BJ (cell line): ENCODE results near the gene FANK1. TPM values are rescaled to one million over a fixed set of nuclear protein-coding genes. Genes with fewer than 3 reads are reported as not detected.

Source experiments
- CTCF ChIA-PET: fragments of 350-600 bp; formaldehyde crosslinking; extraction: SDS; loops from one replicate; lab custom pipeline; 2021; ENCODE audit warnings: antibody characterized with exemption, inconsistent platforms; lab: Yijun Ruan, JAX
- POLR2A ChIA-PET: fragments of 300-600 bp; sonication (Branson Sonifier 250); formaldehyde crosslinking; extraction: SDS; loops from one replicate; lab custom pipeline; 2021; ENCODE audit warnings: antibody characterized with exemption; lab: Charles Lee
- DNase-seq: peaks from one replicate; pipeline ENCODE4 v3.0.0-alpha.2; 2011; ENCODE audit warnings: low read depth
- H3K27me3 ChIP-seq: 2 replicates; pipeline ENCODE4 v1.6.0; 2011; ENCODE audit warnings: low read length; ENCODE audit not compliant: control insufficient read depth, insufficient read depth
- H3K36me3 ChIP-seq: 2 replicates; pipeline ENCODE4 v1.5.1; 2011; ENCODE audit warnings: low read length; ENCODE audit not compliant: control insufficient read depth, insufficient read depth
- H3K4me3 ChIP-seq: 2 replicates; pipeline ENCODE4 v1.5.1; 2011; ENCODE audit warnings: low read depth, mild to moderate bottlenecking, control low read depth, low read length
- polyA plus RNA-seq: library from polyadenylated mRNA; depleted of rRNA; stranded (reverse); fragments of >200 nt; gene quantifications from 2 replicates; pipeline ENCODE4 v1.2.3, GENCODE V29; 2011
- TF ChIP-seq, protein P1 (sequence below): IDR thresholded peaks from 2 replicates; pipeline ENCODE4 v1.5.1; 2011; ENCODE audit warnings: low read depth, mild to moderate bottlenecking, control low read depth, inconsistent platforms, low read length, moderate library complexity; ENCODE audit not compliant: insufficient read depth

FANK1 gene
- polyA plus RNA-seq, 1 experiment = 1.8 TPM

DNA sequence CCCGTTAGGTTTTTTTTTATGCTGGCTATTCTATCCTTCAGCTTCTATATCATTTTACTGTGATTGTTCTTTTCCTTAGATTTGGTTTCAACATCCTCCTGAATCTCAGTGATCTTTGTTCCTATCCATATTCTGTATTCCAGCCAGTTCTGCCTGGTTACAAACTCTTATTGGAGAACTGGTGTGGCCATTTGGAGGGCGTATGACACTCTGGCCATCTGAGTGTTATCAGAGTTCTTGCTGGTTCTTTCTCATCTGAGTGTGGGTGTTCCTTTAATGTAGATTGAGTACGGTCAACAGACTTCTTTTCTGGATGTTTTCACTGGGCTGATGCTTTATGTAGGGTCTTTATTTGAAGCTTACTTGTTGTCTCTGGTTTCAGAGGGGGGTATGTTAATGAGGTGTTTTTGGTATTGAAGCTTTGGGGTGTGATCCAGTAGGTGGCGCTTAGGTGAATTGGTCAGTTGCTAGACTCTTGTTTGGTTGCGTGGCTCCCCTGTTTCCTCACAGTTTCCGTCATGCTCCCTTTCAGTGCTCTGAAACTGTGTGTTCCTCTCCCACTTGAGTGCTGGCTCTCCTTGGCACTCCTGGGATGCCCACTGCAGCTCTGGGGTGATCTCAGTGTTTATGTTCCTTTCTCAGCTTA, 80.7 kb downstream of the FANK1 start:
- DNase-seq = no peak
- no peak overlapping the region for H3K4me3 ChIP-seq
- CTCF ChIA-PET = interaction anchor here (0.6 to 1.8 kb wide), 4 partner anchors 33 to 527 kb away, joined by 3 to 8 read pairs (median 4); no protein-coding TSS in a partner anchor
- TF ChIP-seq, protein P1, sequence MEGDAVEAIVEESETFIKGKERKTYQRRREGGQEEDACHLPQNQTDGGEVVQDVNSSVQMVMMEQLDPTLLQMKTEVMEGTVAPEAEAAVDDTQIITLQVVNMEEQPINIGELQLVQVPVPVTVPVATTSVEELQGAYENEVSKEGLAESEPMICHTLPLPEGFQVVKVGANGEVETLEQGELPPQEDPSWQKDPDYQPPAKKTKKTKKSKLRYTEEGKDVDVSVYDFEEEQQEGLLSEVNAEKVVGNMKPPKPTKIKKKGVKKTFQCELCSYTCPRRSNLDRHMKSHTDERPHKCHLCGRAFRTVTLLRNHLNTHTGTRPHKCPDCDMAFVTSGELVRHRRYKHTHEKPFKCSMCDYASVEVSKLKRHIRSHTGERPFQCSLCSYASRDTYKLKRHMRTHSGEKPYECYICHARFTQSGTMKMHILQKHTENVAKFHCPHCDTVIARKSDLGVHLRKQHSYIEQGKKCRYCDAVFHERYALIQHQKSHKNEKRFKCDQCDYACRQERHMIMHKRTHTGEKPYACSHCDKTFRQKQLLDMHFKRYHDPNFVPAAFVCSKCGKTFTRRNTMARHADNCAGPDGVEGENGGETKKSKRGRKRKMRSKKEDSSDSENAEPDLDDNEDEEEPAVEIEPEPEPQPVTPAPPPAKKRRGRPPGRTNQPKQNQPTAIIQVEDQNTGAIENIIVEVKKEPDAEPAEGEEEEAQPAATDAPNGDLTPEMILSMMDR = 0 out of 2 replicates have a peak, but pooled peaks have one; percentile 7
- no peaks in the 10 kb centered on the region for H3K27me3 ChIP-seq
- POLR2A ChIA-PET = no interaction called here
- H3K36me3 ChIP-seq = no peaks in the 10 kb centered on the region

DNA sequence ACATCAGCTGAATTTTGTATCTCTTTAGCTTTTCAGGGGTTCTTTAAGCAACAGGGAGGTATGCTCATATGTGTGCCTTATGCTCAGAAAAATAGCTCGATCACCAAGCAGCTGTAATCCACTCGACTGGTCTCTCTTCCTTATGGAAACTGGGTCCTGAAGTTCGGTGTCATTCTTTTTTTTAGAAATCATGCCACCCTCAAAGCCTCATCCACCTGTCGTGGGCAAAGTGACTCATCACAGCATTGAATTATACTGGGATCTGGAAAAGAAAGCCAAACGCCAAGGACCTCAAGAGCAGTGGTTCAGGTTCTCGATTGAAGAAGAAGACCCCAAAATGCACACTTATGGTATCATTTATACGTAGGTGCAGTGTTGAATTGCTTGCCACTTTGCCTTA, 83.6 kb downstream of the FANK1 start:
- DNase-seq = no peak

DNA sequence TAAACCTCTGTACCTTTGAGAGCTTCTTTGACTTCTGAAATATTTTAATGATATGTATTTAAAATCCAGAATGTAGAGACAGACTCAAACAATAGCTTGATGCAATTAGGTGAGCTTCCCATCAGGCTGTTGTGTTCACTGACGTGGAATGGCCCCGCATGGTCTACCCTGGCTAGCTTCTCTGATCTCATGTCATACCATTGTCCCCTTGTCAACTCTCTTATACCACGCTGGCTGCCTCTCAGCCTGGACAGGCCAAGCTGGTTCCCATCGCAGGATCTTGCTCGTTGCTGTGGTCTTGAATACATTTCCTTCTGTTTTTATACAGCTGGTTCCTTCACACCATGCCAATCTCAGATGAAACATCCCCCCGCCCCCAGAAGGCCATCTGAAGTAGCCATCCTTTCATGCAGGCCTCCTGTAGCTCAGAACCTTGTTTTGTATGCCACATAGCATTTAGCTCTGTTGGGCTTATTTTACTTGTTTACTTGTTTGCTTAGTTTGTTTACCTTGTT, 84.2 kb downstream of the FANK1 start:
- CTCF ChIA-PET = interaction anchor here (0.9 to 6.7 kb wide), 7 partner anchors 10 to 532 kb away, joined by 3 to 79 read pairs (median 3); partner anchors contain the start of gene ADAM12
- no peak overlapping the region for H3K4me3 ChIP-seq
- DNase-seq = no peak
- POLR2A ChIA-PET = no interaction called here
- TF ChIP-seq, protein P1 = no peak
- no peaks in the 10 kb centered on the region for H3K27me3 ChIP-seq
- no peaks in the 10 kb centered on the region for H3K36me3 ChIP-seq

More for the DNA sequence above, 83.6 kb downstream of the FANK1 start:
- Histone ChIP-seq H3K36me3 (no peaks in the 10 kb centered on the region), H3K27me3 (no peaks in the 10 kb centered on the region), H3K4me3 (no peak overlapping the region)
- CTCF ChIA-PET = interaction anchor here (0.9 to 6.7 kb wide), 5 partner anchors 10 to 522 kb away, joined by 3 to 79 read pairs (median 3); no protein-coding TSS in a partner anchor
- TF ChIP-seq, protein P1 = no peak
- POLR2A ChIA-PET = no interaction called here

DNA sequence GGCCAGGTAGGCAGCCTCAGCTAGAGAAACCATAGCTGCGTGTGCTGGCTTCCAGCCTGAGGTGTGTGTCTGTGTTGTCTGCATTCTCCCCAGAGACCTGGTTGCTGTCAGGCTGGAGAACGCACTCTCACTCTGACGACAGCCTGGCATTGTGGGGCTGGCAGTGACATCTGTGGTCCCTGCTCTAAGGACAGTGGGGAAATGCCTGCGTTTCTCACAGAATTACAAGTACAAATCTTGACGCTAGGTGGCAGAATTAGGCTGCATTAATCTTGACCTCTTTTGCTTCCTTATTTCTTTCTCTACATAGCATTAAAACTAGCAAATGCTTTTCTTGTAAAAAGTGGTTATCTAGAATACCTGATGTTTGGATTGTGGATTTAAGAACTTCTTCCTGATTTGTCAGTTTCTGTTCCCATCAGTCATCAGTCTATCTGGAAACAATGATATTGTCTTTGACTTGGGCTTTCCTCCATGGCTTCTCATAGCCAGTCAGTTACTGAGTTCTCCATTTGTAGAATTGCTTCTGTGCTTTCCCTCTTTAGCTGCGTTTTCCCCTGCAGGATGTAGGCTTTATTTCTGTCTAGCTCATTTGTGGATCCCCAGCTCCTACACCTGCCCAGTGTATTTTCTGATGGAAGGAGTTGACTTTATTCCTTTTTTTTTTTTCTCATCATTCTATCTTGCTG, 86.0 kb downstream of the FANK1 start:
- POLR2A ChIA-PET = no interaction called here

More for the DNA sequence above, 86.0 kb downstream of the FANK1 start:
- no peaks in the 10 kb centered on the region for H3K27me3 ChIP-seq
- TF ChIP-seq, protein P1 = peak; percentile 45
- CTCF ChIA-PET = interaction anchor here (0.6 to 6.7 kb wide), 23 partner anchors 10 to 766 kb away, joined by 3 to 79 read pairs (median 3); partner anchors contain the start of gene ADAM12
- H3K4me3 ChIP-seq = no peak overlapping the region
- no peaks in the 10 kb centered on the region for H3K36me3 ChIP-seq
- DNase-seq = peak; percentile 15
